HPDE6-E6E7 (cell line): ENCODE measurements around the gene NQO1.
A peak's percentile ranks its signal among the peaks of the same experiment; 100 is the strongest.

Source experiments
- DNase-seq: peaks from one replicate; pipeline ENCODE4 v3.0.0; 2011; ENCODE audit warnings: missing footprints; ENCODE audit errors: extremely low spot score

The NQO1 gene

GRCh38 chr16:69706256-69706974 lies 19.9 kb downstream of the NQO1 start:
- peak; percentile 51 for DNase-seq

GRCh38 chr16:69703638-69704037 lies 22.7 kb downstream of the NQO1 start:
- DNase-seq, result no peak

GRCh38 chr16:69701866-69702265 lies 24.5 kb downstream of the NQO1 start:
- DNase-seq, result no peak

GRCh38 chr16:69701452-69701851 lies 24.9 kb downstream of the NQO1 start:
- DNase-seq, result no peak

GRCh38 chr16:69699915-69700314 lies 26.4 kb downstream of the NQO1 start:
- no peak for DNase-seq

GRCh38 chr16:69698404-69698803 lies 28.0 kb downstream of the NQO1 start:
- DNase-seq, result no peak

GRCh38 chr16:69693916-69694315 lies 32.4 kb downstream of the NQO1 start:
- DNase-seq, result no peak

- no peak for DNase-seq
Observed at GRCh38 chr16:69691980-69692911, 34.1 kb downstream of the NQO1 start.

GRCh38 chr16:69688589-69688988 lies 37.8 kb downstream of the NQO1 start:
- DNase-seq, result no peak

- no peak for DNase-seq
Observed at GRCh38 chr16:69680358-69680757, 46.0 kb downstream of the NQO1 start.

GRCh38 chr16:69672998-69673713 lies 53.2 kb downstream of the NQO1 start:
- DNase-seq, result no peak

- no peak for DNase-seq
Observed at GRCh38 chr16:69672315-69672997, 53.9 kb downstream of the NQO1 start.

GRCh38 chr16:69669577-69669976 lies 56.8 kb downstream of the NQO1 start:
- DNase-seq, result no peak

GRCh38 chr16:69663846-69664245 lies 62.5 kb downstream of the NQO1 start:
- no peak for DNase-seq

- no peak for DNase-seq
Observed at GRCh38 chr16:69662901-69663300, 63.5 kb downstream of the NQO1 start.

GRCh38 chr16:69660166-69660565 lies 66.2 kb downstream of the NQO1 start:
- no peak for DNase-seq
